Keratinocyte (primary cell): ENCODE data around the gene CLSTN2. TPM values are rescaled to one million over a fixed set of nuclear protein-coding genes. Genes with fewer than 3 reads are reported as not detected.

Experiments
- DNase-seq: peaks from one replicate; pipeline ENCODE4 v3.0.0-alpha.2; 2011; ENCODE audit warnings: low read depth, missing footprints, low spot score
- FAIRE-seq: peaks from 2 replicates; lab custom pipeline; 2011; peaks lifted over from hg19 to GRCh38; lab: Jason Lieb, UNC
- H2AFZ ChIP-seq: 2 replicates; pipeline ENCODE4 v1.6.0; 2012; ENCODE audit warnings: low read length, control low read depth, inconsistent platforms; ENCODE audit not compliant: control insufficient read depth
- H3K27ac ChIP-seq: 2 replicates; pipeline ENCODE4 v1.5.1; 2011; ENCODE audit warnings: low read length; ENCODE audit not compliant: control insufficient read depth, insufficient read depth
- H3K27me3 ChIP-seq: 3 replicates; pipeline ENCODE4 v1.6.0; 2011; ENCODE audit warnings: low read length; ENCODE audit not compliant: control insufficient read depth, insufficient read depth; ENCODE audit errors: extremely low read depth
- H3K36me3 ChIP-seq, 2 experiments: 2 replicates in 1 of 2; 3 replicates in 1 of 2; pipeline ENCODE4 v1.5.1; 2011; ENCODE audit warnings: low read length in 2 of 2, mild to moderate bottlenecking in 1 of 2; ENCODE audit not compliant: control insufficient read depth in 2 of 2, insufficient read depth in 2 of 2; ENCODE audit errors: extremely low read depth in 1 of 2
- H3K4me1 ChIP-seq: 3 replicates; pipeline ENCODE4 v1.5.1; 2011; ENCODE audit warnings: low read length; ENCODE audit not compliant: control insufficient read depth, insufficient read depth; ENCODE audit errors: extremely low read depth
- H3K4me2 ChIP-seq: 3 replicates; pipeline ENCODE4 v1.6.0; 2011; ENCODE audit warnings: low read depth, low read length; ENCODE audit not compliant: control insufficient read depth, insufficient read depth; ENCODE audit errors: extremely low read depth
- H3K4me3 ChIP-seq, 3 experiments: fragments of 200-600 bp in 1 of 3; sonication (generic) in 1 of 3; 2 replicates in 2 of 3; 3 replicates in 1 of 3; pipeline ENCODE4 v1.5.1; 2011 to 2016; ENCODE audit warnings: low read length in 3 of 3, mild to moderate bottlenecking in 3 of 3, control low read depth in 2 of 3, inconsistent platforms in 1 of 3, low read depth in 1 of 3, mixed read lengths in 1 of 3, mixed run types in 1 of 3, moderate library complexity in 1 of 3; ENCODE audit not compliant: control insufficient read depth in 2 of 3, insufficient read depth in 2 of 3; ENCODE audit errors: extremely low read depth in 1 of 3
- H3K79me2 ChIP-seq: 2 replicates; pipeline ENCODE4 v1.6.0; 2012; ENCODE audit warnings: low read length; ENCODE audit not compliant: control insufficient read depth, insufficient read depth
- H3K9ac ChIP-seq: 3 replicates; pipeline ENCODE4 v1.6.0; 2011; ENCODE audit warnings: low read length; ENCODE audit not compliant: control insufficient read depth, insufficient read depth; ENCODE audit errors: extremely low read depth
- H3K9me1 ChIP-seq: 3 replicates; pipeline ENCODE4 v1.6.0; 2011; ENCODE audit warnings: low read length; ENCODE audit not compliant: control insufficient read depth, insufficient read depth; ENCODE audit errors: extremely low read depth
- H3K9me3 ChIP-seq: 2 replicates; pipeline ENCODE4 v1.5.1; 2012; ENCODE audit warnings: low read depth, low read length; ENCODE audit not compliant: control insufficient read depth
- H4K20me1 ChIP-seq: 3 replicates; pipeline ENCODE4 v1.6.0; 2011; ENCODE audit warnings: low read length; ENCODE audit not compliant: control insufficient read depth, insufficient read depth; ENCODE audit errors: extremely low read depth
- EZH2 ChIP-seq: IDR thresholded peaks from one replicate; pipeline ENCODE4 v1.6.1; 2012; ENCODE audit warnings: inconsistent platforms, mild to moderate bottlenecking, low read length, moderate library complexity
- dilution Hi-C: fragments of 300-500 bp; cut with MboI; formaldehyde crosslinking; loops from one replicate; pipeline ENCODE4 v1.7.0; 2020; ENCODE audit warnings: low sequenced_read_pairs; ENCODE audit not compliant: extremely low pct_ligation_motif_present
- polyA plus RNA-seq, 5 experiments: library from polyadenylated mRNA; depleted of rRNA in 3 of 5; stranded (reverse) in 3 of 5; stranded (forward) in 1 of 5; unstranded in 1 of 5; fragments of >200 nt; gene quantifications; 1 replicate in 1 of 5; 2 replicates in 3 of 5; 3 replicates in 1 of 5; pipeline versions ENCODE4 v1.2.1 to v1.2.3, GENCODE V29; 2011 to 2012; ENCODE audit warnings: missing spikeins in 2 of 5, low read depth in 1 of 5, low replicate concordance in 1 of 5
- TF ChIP-seq, protein P1 (sequence below), 3 experiments: IDR thresholded peaks in 1 of 3; conservative IDR thresholded peaks in 1 of 3; optimal IDR thresholded peaks in 1 of 3; 2 replicates in 2 of 3; 3 replicates in 1 of 3; pipeline versions ENCODE3 to v1.5.1; 2011; ENCODE audit warnings: low read length in 3 of 3, mild to moderate bottlenecking in 3 of 3, moderate library complexity in 2 of 3, control low read depth in 1 of 3, inconsistent platforms in 1 of 3; ENCODE audit not compliant: insufficient read depth in 2 of 3; ENCODE audit errors: extremely low read depth in 1 of 3

Gene CLSTN2
- polyA plus RNA-seq, 1 donor (not counting 4 experiments of a cell fraction or from before 2014, with no cell fraction given): 0.09 TPM

DNA sequence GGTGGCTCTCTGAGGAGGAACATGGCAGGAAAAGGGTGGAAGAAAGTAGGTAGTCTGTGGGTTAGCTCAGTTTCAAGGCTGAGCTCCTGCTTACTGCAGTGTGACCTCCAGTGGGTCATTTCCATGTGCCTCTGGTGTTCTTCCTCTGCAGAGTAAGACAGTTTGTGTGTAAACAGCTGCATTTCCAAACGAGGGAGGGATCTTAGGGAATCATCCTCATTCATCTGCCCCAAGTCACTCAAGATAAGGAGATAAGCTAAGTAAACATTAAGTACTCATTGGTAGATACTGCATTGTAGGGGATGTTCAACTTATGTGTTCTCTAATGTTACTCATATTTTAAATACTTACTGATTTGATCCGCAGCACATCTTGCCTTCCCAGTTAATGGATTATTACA, 83.6 kb downstream of the CLSTN2 start:
- DNase-seq (no peak), FAIRE-seq (no peak)
- H3K27ac ChIP-seq: no peak overlapping the region
- dilution Hi-C loops: no loop called here
- H3K79me2 ChIP-seq: no peaks in the 10 kb centered on the region
- H2AFZ ChIP-seq: no peak overlapping the region
- H3K4me1 ChIP-seq: peaks cover 3% of the 10 kb centered on the region
- H3K9me3 ChIP-seq: no peaks in the 10 kb centered on the region
- H3K9ac ChIP-seq: no peak overlapping the region
- no peak overlapping the region for H3K4me3 ChIP-seq
- no peak for TF ChIP-seq EZH2
- TF ChIP-seq, protein P1, sequence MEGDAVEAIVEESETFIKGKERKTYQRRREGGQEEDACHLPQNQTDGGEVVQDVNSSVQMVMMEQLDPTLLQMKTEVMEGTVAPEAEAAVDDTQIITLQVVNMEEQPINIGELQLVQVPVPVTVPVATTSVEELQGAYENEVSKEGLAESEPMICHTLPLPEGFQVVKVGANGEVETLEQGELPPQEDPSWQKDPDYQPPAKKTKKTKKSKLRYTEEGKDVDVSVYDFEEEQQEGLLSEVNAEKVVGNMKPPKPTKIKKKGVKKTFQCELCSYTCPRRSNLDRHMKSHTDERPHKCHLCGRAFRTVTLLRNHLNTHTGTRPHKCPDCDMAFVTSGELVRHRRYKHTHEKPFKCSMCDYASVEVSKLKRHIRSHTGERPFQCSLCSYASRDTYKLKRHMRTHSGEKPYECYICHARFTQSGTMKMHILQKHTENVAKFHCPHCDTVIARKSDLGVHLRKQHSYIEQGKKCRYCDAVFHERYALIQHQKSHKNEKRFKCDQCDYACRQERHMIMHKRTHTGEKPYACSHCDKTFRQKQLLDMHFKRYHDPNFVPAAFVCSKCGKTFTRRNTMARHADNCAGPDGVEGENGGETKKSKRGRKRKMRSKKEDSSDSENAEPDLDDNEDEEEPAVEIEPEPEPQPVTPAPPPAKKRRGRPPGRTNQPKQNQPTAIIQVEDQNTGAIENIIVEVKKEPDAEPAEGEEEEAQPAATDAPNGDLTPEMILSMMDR (optimal IDR thresholded peaks at IDR 0.05 in 1 of 3, IDR thresholded peaks at IDR 0.05 in 1 of 3, conservative IDR thresholded peaks at IDR 0.05 in 1 of 3; ENCODE audit: extremely low read depth in 1 of 3, insufficient read depth in 2 of 3, low read length in 3 of 3): no peak
- no peaks in the 10 kb centered on the region for H3K9me1 ChIP-seq
- no peak overlapping the region for H3K4me2 ChIP-seq
- no peaks in the 10 kb centered on the region for H3K27me3 ChIP-seq
- no peaks in the 10 kb centered on the region for H4K20me1 ChIP-seq
- H3K36me3 ChIP-seq: no peaks in the 10 kb centered on the region

DNA sequence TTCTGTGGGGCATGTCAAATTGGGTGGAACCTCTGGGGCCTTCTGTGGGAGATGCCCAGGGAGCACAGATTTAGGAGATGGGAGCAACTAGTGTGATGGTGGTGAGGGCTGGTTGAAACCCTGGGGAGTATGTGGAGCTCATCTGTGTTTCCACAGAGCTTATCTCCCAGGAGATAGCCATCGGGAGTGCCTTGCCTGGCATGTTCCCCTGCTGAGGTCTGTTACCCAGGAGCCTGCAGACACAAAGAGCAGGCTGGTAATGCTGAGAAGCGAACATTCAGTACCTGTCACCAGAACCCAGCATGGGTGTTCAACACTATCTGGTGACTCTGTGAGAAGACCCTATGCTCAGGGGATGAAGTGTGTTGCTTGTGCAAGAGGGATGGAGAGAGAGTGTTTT, 85.0 kb downstream of the CLSTN2 start:
- Histone ChIP-seq H3K9me3 (no peaks in the 10 kb centered on the region), H3K4me2 (no peak overlapping the region), H3K36me3 (no peaks in the 10 kb centered on the region), H3K79me2 (no peaks in the 10 kb centered on the region), H3K9me1 (no peaks in the 10 kb centered on the region), H3K27me3 (no peaks in the 10 kb centered on the region), H2AFZ (no peak overlapping the region), H3K4me1 (peaks cover 3% of the 10 kb centered on the region), H3K4me3 (no peak overlapping the region), H4K20me1 (no peaks in the 10 kb centered on the region), H3K27ac (no peak overlapping the region), H3K9ac (no peak overlapping the region)
- dilution Hi-C loops: no loop called here
- no peak for TF ChIP-seq EZH2
- TF ChIP-seq, protein P1 (optimal IDR thresholded peaks at IDR 0.05 in 1 of 3, IDR thresholded peaks at IDR 0.05 in 1 of 3, conservative IDR thresholded peaks at IDR 0.05 in 1 of 3; ENCODE audit: extremely low read depth in 1 of 3, insufficient read depth in 2 of 3, low read length in 3 of 3): no peak
- FAIRE-seq (no peak), DNase-seq (no peak)
